A204.1 (cell line): Measurements from ENCODE around the gene NKAIN2.

Experiments
- FAIRE-seq: peaks from 2 replicates; lab custom pipeline; 2012; peaks lifted over from hg19 to GRCh38; lab: Jason Lieb, UNC

The NKAIN2 gene

GRCh38 chr6:123803504-123804013 lies at the start of gene NKAIN2:
NKAIN2 (plus strand) TSS chr6:123803865.
- no peak for FAIRE-seq

GRCh38 chr6:123759472-123759871 lies 44.2 kb upstream of the NKAIN2 start:
- FAIRE-seq = no peak

GRCh38 chr6:123763904-123764303 lies 39.8 kb upstream of the NKAIN2 start:
- FAIRE-seq = no peak

GRCh38 chr6:123764722-123765121 lies 38.9 kb upstream of the NKAIN2 start:
- no peak for FAIRE-seq

GRCh38 chr6:123768921-123769320 lies 34.7 kb upstream of the NKAIN2 start:
- FAIRE-seq = no peak

GRCh38 chr6:123769431-123769830 lies 34.2 kb upstream of the NKAIN2 start:
- no peak for FAIRE-seq

GRCh38 chr6:123770247-123770949 lies 33.3 kb upstream of the NKAIN2 start:
- no peak for FAIRE-seq

- FAIRE-seq = no peak
Measured at GRCh38 chr6:123771126-123771525, 32.5 kb upstream of the NKAIN2 start.

GRCh38 chr6:123777563-123777962 lies 26.1 kb upstream of the NKAIN2 start:
- no peak for FAIRE-seq

GRCh38 chr6:123780021-123780420 lies 23.6 kb upstream of the NKAIN2 start:
- FAIRE-seq = no peak

- no peak for FAIRE-seq
Measured at GRCh38 chr6:123784330-123784729, 19.3 kb upstream of the NKAIN2 start.

- no peak for FAIRE-seq
Measured at GRCh38 chr6:123785039-123785438, 18.6 kb upstream of the NKAIN2 start.

GRCh38 chr6:123788319-123788718 lies 15.3 kb upstream of the NKAIN2 start:
- FAIRE-seq = no peak

GRCh38 chr6:123794190-123794589 lies 9.5 kb upstream of the NKAIN2 start:
- FAIRE-seq = no peak

- no peak for FAIRE-seq
Measured at GRCh38 chr6:123794799-123795198, 8.9 kb upstream of the NKAIN2 start.

- FAIRE-seq = no peak
Measured at GRCh38 chr6:123801067-123801466, 2.6 kb upstream of the NKAIN2 start.

GRCh38 chr6:123802351-123802696 lies 1.3 kb upstream of the NKAIN2 start:
- no peak for FAIRE-seq

- no peak for FAIRE-seq
Measured at GRCh38 chr6:123802697-123803503, 765 bp upstream of the NKAIN2 start.

- no peak for FAIRE-seq
Measured at GRCh38 chr6:123804014-123804786, 535 bp downstream of the NKAIN2 start.

- FAIRE-seq = no peak
Measured at GRCh38 chr6:123804787-123805540, 1.3 kb downstream of the NKAIN2 start.

- no peak for FAIRE-seq
Measured at GRCh38 chr6:123805921-123806320, 2.3 kb downstream of the NKAIN2 start.

- FAIRE-seq = no peak
Measured at GRCh38 chr6:123806561-123806960, 2.9 kb downstream of the NKAIN2 start.
